ENCODE measurements around the gene PPP2R2D.

- TF ChIP-seq CTCF (conservative IDR thresholded peaks at IDR 0.05 in 1 of 2, IDR thresholded peaks at IDR 0.05 in 1 of 2; ENCODE audit: extremely low read depth in 1 of 2, insufficient read depth in 1 of 2, low read depth in 1 of 2, low read length in 2 of 2): no peak
- TF ChIP-seq EZH2 (IDR thresholded peaks at IDR 0.05; ENCODE audit: borderline replicate concordance, low read length): no peak
Measured at GRCh38 chr10:131977323-131978096, 76.7 kb downstream of the PPP2R2D start.
